Heart right ventricle (tissue), 16 donors: ENCODE measurements around the gene PPP1R10. TPM values are rescaled to one million over a fixed set of nuclear protein-coding genes. Genes with fewer than 3 reads are reported as not detected.

Experiments used
- ATAC-seq, 8 donors: fragments of 200-7000 bp; cut with Tn5 transposase; one replicate each; pipeline ENCODE4 v1.9.1; 2020; ENCODE audit warnings: mild to moderate bottlenecking in 8 of 8, moderate library complexity in 8 of 8, moderate number of reproducible peaks in 1 of 8
- DNase-seq, 2 donors: peaks; one replicate each; pipeline ENCODE4 v3.0.0-alpha.2; 2020
- H3K27ac ChIP-seq, 10 donors: fragments of 200-600 bp; sonication (generic) in 2 of 10; one replicate each; pipeline versions ENCODE4 v1.5.0 to v1.8.0; 2020 to 2022; ENCODE audit warnings: mild to moderate bottlenecking in 3 of 10
- H3K27me3 ChIP-seq, 7 donors: fragments of 200-600 bp; one replicate each; pipeline ENCODE4 v1.8.0; 2021 to 2022; ENCODE audit warnings: mild to moderate bottlenecking in 2 of 7
- H3K36me3 ChIP-seq, 9 donors: fragments of 200-600 bp; sonication (generic) in 1 of 9; one replicate each; pipeline versions ENCODE4 v1.5.0 to v1.8.0; 2020 to 2022; ENCODE audit warnings: mild to moderate bottlenecking in 2 of 9
- H3K4me1 ChIP-seq, 9 donors: fragments of 200-600 bp; sonication (generic) in 1 of 9; one replicate each; pipeline versions ENCODE4 v1.5.0 to v1.8.0; 2020 to 2022; ENCODE audit warnings: mild to moderate bottlenecking in 4 of 9
- H3K4me3 ChIP-seq, 10 donors: fragments of 200-600 bp; sonication (generic) in 2 of 10; one replicate each; pipeline versions ENCODE4 v1.5.0 to v1.8.0; 2020 to 2022; ENCODE audit warnings: mild to moderate bottlenecking in 7 of 10, moderate library complexity in 2 of 10
- H3K9me3 ChIP-seq, 11 donors: fragments of 200-600 bp in 10 of 11; sonication (generic) in 2 of 11; one replicate each; pipeline versions ENCODE4 v1.5.0 to v1.8.0; 2013 to 2022; ENCODE audit warnings: mild to moderate bottlenecking in 2 of 11, control low read depth in 1 of 11, moderate library complexity in 1 of 11
- CTCF ChIP-seq, 9 donors: fragments of 200-600 bp; sonication (generic) in 2 of 9; IDR thresholded peaks; one replicate each; pipeline versions ENCODE4 v1.5.0 to v1.8.0; 2021 to 2022; ENCODE audit warnings: antibody characterized with exemption in 9 of 9, mild to moderate bottlenecking in 5 of 9, moderate library complexity in 1 of 9
- WGBS, 2 donors: extraction: QIAGEN DNeasy Blood & Tissue Kit; methylation state at CpG; one replicate each; pipeline ENCODE4 v1.1.7; 2013; ENCODE audit warnings: inconsistent platforms in 1 of 2; 5-methylcytosine and 5-hydroxymethylcytosine counted together
- intact Hi-C, 10 donors: fragments of 100-400 bp; cut with DNase I; formaldehyde crosslinking; loops; one replicate each; pipeline versions ENCODE4 v1.11.1 to v1.14.2; 2022
- polyA plus RNA-seq, 2 donors: library from polyadenylated mRNA; stranded (reverse); fragments of 200-250 nt; gene quantifications; one replicate each; pipeline ENCODE4 v1.2.3, GENCODE V29; 2013
- total RNA-seq, 10 donors: library from RNA; stranded (reverse); fragmentation: NEBNext Ultra II Directional in 3 of 10; extraction: Animal tissue kit (Norgen Biotek cat#: 25700) in 3 of 10; gene quantifications; one replicate each; pipeline versions ENCODE4 v1.2.1 to v1.2.4, GENCODE V29; 2021 to 2023
- donor health status: Arrhythmogenic right ventricular cardiomyopathy.
- donor health status: ischemic (EF 13 %, LVEDD 7.1; RV severe dilation, severe dysfunction).
- donor health status: healthy with polysubstance abuse.
- donor health status: DM: no; HTN: yes; CAD: no.
- donor health status: DM: no; HTN: no; CAD: no.
- donor health status: ischemic (EF 25% LVEDD 6.9; RV normal size, moderate dysfunction).
- donor health status: ischemic (EF 25% LVEDD 5.7; RV mildly dilated, moderate dysfunction).
- donor health status: healthy.
- donor health status: DM: yes; HTN: yes; CAD: no.
- donor health status: Ischemic cardiomyopathy.
- donor health status: ischemic (EF 35%, LVEDD 5.7; RV mildly dilated, moderate dysfunction).
- donor health status: nonischemic (EF 11% LVEDD 7.7; RV severe dilation, severe dysfunction).
- donor health status: DM: yes; HTN: yes; CAD: no.
- donor health status: PGD.
- donor health status: ischemic (EF 29% LVEDD 5.4; RV normal size, mild dysfunction).
- donor health status: nonischemic (EF 23%, LVEDD 6.1; RV moderate dilation, normal function).

PPP1R10 gene
- total and polyA plus RNA-seq, 12 donors: 7.8 to 51.1 (median 30.1) TPM

- intact Hi-C loops: no loop called here
- peaks cover 7 to 36% (median 22%) of the 10 kb centered on the region in 9 donors for H3K4me1 ChIP-seq
- no peak overlapping the region for H3K4me3 ChIP-seq
- no peak for ATAC-seq
- DNase-seq: no peak
- WGBS, 2 donors: 84 to 85% methylated on average over 5 of the region's 5 CpGs
- H3K9me3 ChIP-seq: no peaks in the 10 kb centered on the region
- TF ChIP-seq CTCF (IDR thresholded peaks at IDR 0.05): no peak
- H3K27me3 ChIP-seq: no peaks in the 10 kb centered on the region
- peaks cover 0 to 62% (median 6%) of the 10 kb centered on the region in 9 donors for H3K36me3 ChIP-seq
- no peak overlapping the region for H3K27ac ChIP-seq
These were observed 27.7 kb upstream of the PPP1R10 start for GRCh38 chr6:30644769-30645168.

GRCh38 chr6:30643656-30644055, 26.6 kb upstream of the PPP1R10 start:
- H3K27me3 ChIP-seq: no peaks in the 10 kb centered on the region
- H3K36me3 ChIP-seq: peaks cover 0 to 67% (median 6%) of the 10 kb centered on the region in 9 donors
- no peak overlapping the region for H3K4me3 ChIP-seq
- intact Hi-C loops: no loop called here
- no peak for TF ChIP-seq CTCF (IDR thresholded peaks at IDR 0.05)
- no peak for ATAC-seq
- 95 to 100% methylated on average over 2 of the region's 2 CpGs for WGBS, 2 donors
- H3K9me3 ChIP-seq: no peaks in the 10 kb centered on the region
- no peak for DNase-seq
- peaks cover 7 to 32% (median 22%) of the 10 kb centered on the region in 9 donors for H3K4me1 ChIP-seq
- no peak overlapping the region for H3K27ac ChIP-seq

GRCh38 chr6:30641048-30641447, 24.0 kb upstream of the PPP1R10 start:
- no peak for TF ChIP-seq CTCF (IDR thresholded peaks at IDR 0.05)
- ATAC-seq (no peak), DNase-seq (no peak)
- Histone ChIP-seq H3K9me3 (no peaks in the 10 kb centered on the region), H3K4me3 (no peak overlapping the region), H3K4me1 (peaks cover 0 to 16% (median 4%) of the 10 kb centered on the region in 9 donors), H3K27ac (no peak overlapping the region), H3K36me3 (peaks cover 0 to 86% (median 6%) of the 10 kb centered on the region in 9 donors), H3K27me3 (no peaks in the 10 kb centered on the region)
- intact Hi-C loops: no loop called here
- WGBS, 2 donors: 81 to 92% methylated on average over 1 of the region's 1 CpG

GRCh38 chr6:30640481-30640880, 23.4 kb upstream of the PPP1R10 start:
- Histone ChIP-seq H3K27ac (no peak overlapping the region), H3K27me3 (no peaks in the 10 kb centered on the region), H3K4me1 (peaks cover 0 to 10% (median 0%) of the 10 kb centered on the region in 9 donors), H3K36me3 (peaks cover 0 to 86% (median 6%) of the 10 kb centered on the region in 9 donors), H3K9me3 (no peaks in the 10 kb centered on the region), H3K4me3 (no peak overlapping the region)
- intact Hi-C loops: no loop called here
- ATAC-seq: no peak
- no peak for DNase-seq
- 81 to 85% methylated on average over 10 of the region's 10 CpGs for WGBS, 2 donors
- TF ChIP-seq CTCF (IDR thresholded peaks at IDR 0.05): no peak
